Endothelial cell (in vitro differentiated cells): ENCODE measurements around the gene UMAD1. TPM values are rescaled to one million over a fixed set of nuclear protein-coding genes. Genes with fewer than 3 reads are reported as not detected.

ENCODE experiments used
- DNase-seq: peaks from one replicate; pipeline ENCODE4 v3.0.0; 2021; ENCODE audit warnings: low spot score
- H3K27ac Mint-ChIP-seq: one replicate; pipeline ENCODE4 v1.8.0; 2021; ENCODE audit warnings: mixed read lengths, inconsistent platforms; ENCODE audit not compliant: unreplicated experiment
- H3K27me3 Mint-ChIP-seq: one replicate; pipeline ENCODE4 v1.8.0; 2021; ENCODE audit warnings: mild to moderate bottlenecking, moderate library complexity, mixed read lengths, inconsistent platforms; ENCODE audit not compliant: unreplicated experiment
- H3K36me3 Mint-ChIP-seq: one replicate; pipeline ENCODE4 v1.8.0; 2021; ENCODE audit warnings: mild to moderate bottlenecking, low read depth, mixed read lengths, inconsistent platforms; ENCODE audit not compliant: unreplicated experiment
- H3K4me1 Mint-ChIP-seq: one replicate; pipeline ENCODE4 v1.8.0; 2021; ENCODE audit warnings: mild to moderate bottlenecking, mixed read lengths, inconsistent platforms; ENCODE audit not compliant: unreplicated experiment
- H3K4me3 Mint-ChIP-seq: one replicate; pipeline ENCODE4 v1.8.0; 2021; ENCODE audit warnings: mild to moderate bottlenecking, mixed read lengths, inconsistent platforms; ENCODE audit not compliant: unreplicated experiment
- H3K9me3 Mint-ChIP-seq: one replicate; pipeline ENCODE4 v1.8.0; 2021; ENCODE audit warnings: mixed read lengths, inconsistent platforms; ENCODE audit not compliant: unreplicated experiment
- total RNA-seq: library from RNA; stranded (reverse); fragmentation: NEBNext Ultra II Directional; extraction: Animal tissue kit (Norgen Biotek cat#: 25700); gene quantifications from one replicate; pipeline ENCODE4 v1.2.1, GENCODE V29; 2021; ENCODE audit not compliant: unreplicated experiment
- TF ChIP-seq, protein P1 (sequence below): fragments of 200-600 bp; sonication (generic); IDR thresholded peaks from one replicate; pipeline ENCODE4 v1.5.0; 2021; ENCODE audit warnings: antibody characterized with exemption; ENCODE audit not compliant: unreplicated experiment

UMAD1 gene
- total RNA-seq, 1 donor from 2014 or later: 5.7 TPM

GRCh38 chr7:7681191-7681935 is 40.8 kb downstream of the UMAD1 start:
- TF ChIP-seq, protein P1, sequence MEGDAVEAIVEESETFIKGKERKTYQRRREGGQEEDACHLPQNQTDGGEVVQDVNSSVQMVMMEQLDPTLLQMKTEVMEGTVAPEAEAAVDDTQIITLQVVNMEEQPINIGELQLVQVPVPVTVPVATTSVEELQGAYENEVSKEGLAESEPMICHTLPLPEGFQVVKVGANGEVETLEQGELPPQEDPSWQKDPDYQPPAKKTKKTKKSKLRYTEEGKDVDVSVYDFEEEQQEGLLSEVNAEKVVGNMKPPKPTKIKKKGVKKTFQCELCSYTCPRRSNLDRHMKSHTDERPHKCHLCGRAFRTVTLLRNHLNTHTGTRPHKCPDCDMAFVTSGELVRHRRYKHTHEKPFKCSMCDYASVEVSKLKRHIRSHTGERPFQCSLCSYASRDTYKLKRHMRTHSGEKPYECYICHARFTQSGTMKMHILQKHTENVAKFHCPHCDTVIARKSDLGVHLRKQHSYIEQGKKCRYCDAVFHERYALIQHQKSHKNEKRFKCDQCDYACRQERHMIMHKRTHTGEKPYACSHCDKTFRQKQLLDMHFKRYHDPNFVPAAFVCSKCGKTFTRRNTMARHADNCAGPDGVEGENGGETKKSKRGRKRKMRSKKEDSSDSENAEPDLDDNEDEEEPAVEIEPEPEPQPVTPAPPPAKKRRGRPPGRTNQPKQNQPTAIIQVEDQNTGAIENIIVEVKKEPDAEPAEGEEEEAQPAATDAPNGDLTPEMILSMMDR: peak; percentile 54
- Mint-ChIP-seq H3K27ac (peak overlapping the region; percentile 57), H3K27me3 (no peaks in the 10 kb centered on the region), H3K4me1 (peaks cover 3% of the 10 kb centered on the region), H3K4me3 (no peak overlapping the region), H3K36me3 (no peaks in the 10 kb centered on the region), H3K9me3 (no peaks in the 10 kb centered on the region)
- DNase-seq: peak; percentile 21

- H3K4me1 Mint-ChIP-seq: peaks cover 6% of the 10 kb centered on the region
- H3K4me3 Mint-ChIP-seq: no peak overlapping the region
- H3K27me3 Mint-ChIP-seq: no peaks in the 10 kb centered on the region
- no peak overlapping the region for H3K27ac Mint-ChIP-seq
- TF ChIP-seq, protein P1: no peak
- H3K36me3 Mint-ChIP-seq: no peaks in the 10 kb centered on the region
- no peaks in the 10 kb centered on the region for H3K9me3 Mint-ChIP-seq
- no peak for DNase-seq
Observed at GRCh38 chr7:7681936-7682329, 41.4 kb downstream of the UMAD1 start.

- Mint-ChIP-seq H3K4me3 (no peak overlapping the region), H3K27me3 (no peaks in the 10 kb centered on the region), H3K9me3 (no peaks in the 10 kb centered on the region), H3K4me1 (peaks cover 6% of the 10 kb centered on the region), H3K27ac (no peak overlapping the region), H3K36me3 (no peaks in the 10 kb centered on the region)
- no peak for DNase-seq
- TF ChIP-seq, protein P1: no peak
Observed at GRCh38 chr7:7682861-7683260, 42.3 kb downstream of the UMAD1 start.

GRCh38 chr7:7686811-7687508 is 46.4 kb downstream of the UMAD1 start:
- Mint-ChIP-seq H3K4me3 (no peak overlapping the region), H3K27me3 (no peaks in the 10 kb centered on the region), H3K27ac (no peak overlapping the region), H3K9me3 (no peaks in the 10 kb centered on the region), H3K36me3 (no peaks in the 10 kb centered on the region), H3K4me1 (peaks cover 4% of the 10 kb centered on the region)
- no peak for DNase-seq
- TF ChIP-seq, protein P1: no peak

DNA sequence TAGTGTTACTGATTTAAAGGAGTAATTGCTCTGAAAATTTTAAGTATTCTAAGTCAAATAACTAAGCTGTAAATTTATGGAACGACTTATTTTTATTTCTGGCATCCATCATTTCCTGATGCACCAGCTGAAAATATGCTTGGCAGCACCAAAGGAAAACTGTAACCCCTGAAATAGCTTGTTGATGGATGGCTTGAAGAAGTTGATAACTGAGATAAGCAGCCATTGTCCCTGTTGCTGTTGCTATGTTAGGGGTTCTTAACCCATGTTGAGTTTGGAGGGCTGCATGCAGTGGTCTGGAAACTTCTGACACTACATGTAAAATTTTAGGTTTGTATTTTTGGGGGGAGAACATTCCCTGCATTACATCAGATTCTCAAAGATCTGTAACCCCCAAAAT is 47.2 kb downstream of the UMAD1 start:
- Mint-ChIP-seq H3K27ac (no peak overlapping the region), H3K4me1 (peaks cover 4% of the 10 kb centered on the region), H3K4me3 (no peak overlapping the region), H3K36me3 (no peaks in the 10 kb centered on the region), H3K9me3 (no peaks in the 10 kb centered on the region), H3K27me3 (no peaks in the 10 kb centered on the region)
- TF ChIP-seq, protein P1: no peak
- DNase-seq: no peak
